ENCODE measurements around the gene SF3A2. TPM values are rescaled to one million over a fixed set of nuclear protein-coding genes. Genes with fewer than 3 reads are reported as not detected.
A peak's percentile ranks its signal among the peaks of the same experiment; 100 is the strongest.

The SF3A2 gene
- total RNA-seq, 8 experiments from 2014 or later, result 13.1 to 72.6 (median 49.9) TPM

- WGBS, 10 experiments, result 50 to 100% (median 97%) methylated on average over 1 to 3 of the region's 30 CpGs; no CpG with 5 or more reads in 4 of the 10 experiments
- H3K27ac ChIP-seq, result no peak overlapping the region
- ATAC-seq (replicated peaks in 6 of 8), result no peak
- no peak overlapping the region for H3K4me3 ChIP-seq
- in situ Hi-C loops (cut with MboI; ENCODE audit: low pct_unique_long_range_greater_than_20kb in 2 of 9, low sequenced_read_pairs in 9 of 9, unreplicated experiment in 9 of 9), result no loop called here
- peaks cover 8 to 10% of the 10 kb centered on the region in 2 donors for H3K4me1 ChIP-seq (replicated peaks in 1 of 2)
Observed at GRCh38 chr19:2232286-2233151, 4.1 kb upstream of the SF3A2 start.

GRCh38 chr19:2233601-2234280 lies 2.9 kb upstream of the SF3A2 start:
- in situ Hi-C loops (cut with MboI; ENCODE audit: low pct_unique_long_range_greater_than_20kb in 2 of 9, low sequenced_read_pairs in 9 of 9, unreplicated experiment in 9 of 9), result no loop called here
- peaks cover 20 to 22% of the 10 kb centered on the region in 2 donors for H3K4me1 ChIP-seq (replicated peaks in 1 of 2)
- no peak for ATAC-seq (replicated peaks in 6 of 8)
- no peak overlapping the region for H3K27ac ChIP-seq
- WGBS, 10 experiments, result 100% methylated on average over 3 to 6 of the region's 25 CpGs; no CpG with 5 or more reads in 6 of the 10 experiments
- H3K4me3 ChIP-seq, result no peak overlapping the region

DNA sequence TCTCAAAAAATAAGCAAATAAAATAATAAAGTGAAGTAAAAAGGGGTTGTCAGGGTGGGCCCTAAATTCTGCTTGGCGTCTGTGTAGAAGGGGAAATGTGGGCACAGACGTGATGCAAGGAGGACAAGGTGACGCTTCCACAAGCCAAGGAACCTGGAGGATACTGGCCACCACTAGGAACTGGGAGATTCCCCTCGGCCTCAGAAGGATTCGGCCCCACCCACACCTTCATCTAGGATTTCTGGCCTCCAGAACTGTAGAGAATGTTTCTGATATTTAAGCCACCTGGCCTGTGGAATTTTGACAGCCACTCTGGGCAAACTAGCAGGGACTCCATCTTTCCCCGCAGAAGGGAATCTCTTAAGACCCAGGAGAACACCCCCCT lies 1.6 kb upstream of the SF3A2 start:
- Histone ChIP-seq H3K27ac (peak overlapping the region in 1 of 2 donors; percentile 90), H3K4me3 (peak overlapping the region; percentile 62 to 94 (median 75)), H3K4me1 (replicated peaks in 1 of 2) (peaks cover 26 to 30% of the 10 kb centered on the region in 2 donors)
- no peak for ATAC-seq (replicated peaks in 6 of 8)
- WGBS, 10 experiments, result 18 to 60% (median 39%) methylated on average over 2 to 5 of the region's 6 CpGs; no CpG with 5 or more reads in 6 of the 10 experiments
- in situ Hi-C loops (cut with MboI; ENCODE audit: low pct_unique_long_range_greater_than_20kb in 2 of 9, low sequenced_read_pairs in 9 of 9, unreplicated experiment in 9 of 9), result no loop called here

DNA sequence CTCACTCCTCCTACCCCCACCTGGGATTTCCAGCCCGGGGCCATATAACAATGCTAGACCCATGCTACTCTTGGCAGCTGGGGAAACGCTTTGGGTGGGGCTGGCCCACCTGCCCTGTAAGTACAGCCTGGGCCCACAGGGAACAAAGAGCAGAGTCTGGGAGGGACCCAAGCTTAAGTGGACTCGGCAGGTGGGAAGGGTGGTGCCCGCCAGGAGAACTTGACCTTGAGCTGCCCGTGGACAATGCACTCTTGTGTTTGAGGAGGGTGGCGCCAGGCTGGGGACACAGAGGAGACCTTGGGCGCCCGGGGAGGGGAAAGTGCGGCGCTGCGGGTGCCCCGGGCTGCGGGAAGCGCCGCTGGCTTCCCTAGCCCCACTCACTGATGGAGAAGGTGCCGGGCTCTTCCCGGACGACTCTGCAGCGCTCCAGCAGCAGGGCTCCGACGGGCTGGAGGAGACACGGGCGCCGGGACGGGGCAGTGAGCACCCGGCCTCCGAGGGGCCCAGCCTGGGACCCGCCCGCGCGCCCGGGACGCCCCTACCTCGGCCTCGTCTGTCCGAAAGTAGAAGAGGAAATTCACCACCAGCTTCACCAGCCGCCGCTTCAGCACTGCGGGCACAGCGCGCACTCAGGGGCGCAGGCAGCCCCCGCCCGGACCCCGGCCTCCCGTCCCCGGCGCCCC lies 1.1 kb upstream of the SF3A2 start:
- H3K4me1 ChIP-seq (replicated peaks in 1 of 2), result peaks cover 31 to 35% of the 10 kb centered on the region in 2 donors
- peak overlapping the region; percentile 62 to 94 (median 75) for H3K4me3 ChIP-seq
- WGBS, 10 experiments, result 0% methylated on average over 2 to 3 of the region's 48 CpGs; no CpG with 5 or more reads in 6 of the 10 experiments
- in situ Hi-C loops (cut with MboI; ENCODE audit: low pct_unique_long_range_greater_than_20kb in 2 of 9, low sequenced_read_pairs in 9 of 9, unreplicated experiment in 9 of 9), result no loop called here
- peak in 7 of 8 experiments; percentile 2 to 12 (median 5) for ATAC-seq (replicated peaks in 6 of 8)
- H3K27ac ChIP-seq, result peak overlapping the region; percentile 90 to 100

DNA sequence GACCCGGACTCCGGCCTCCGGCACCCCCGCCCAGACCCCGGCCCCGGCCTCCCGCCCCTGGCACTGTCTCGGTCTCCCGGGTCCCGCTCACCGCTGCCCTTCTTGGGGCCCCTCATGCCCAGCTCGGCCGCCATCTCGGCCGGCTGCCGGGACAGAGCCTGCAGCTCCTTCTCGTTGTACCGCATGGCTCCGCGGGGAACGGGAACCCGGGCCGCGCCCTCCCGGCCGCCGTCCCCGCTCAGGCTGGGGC lies 635 bp upstream of the SF3A2 start:
- in situ Hi-C loops (cut with MboI; ENCODE audit: low pct_unique_long_range_greater_than_20kb in 2 of 9, low sequenced_read_pairs in 9 of 9, unreplicated experiment in 9 of 9), result no loop called here
- peak in 2 of 8 experiments; percentile 47 to 62 for ATAC-seq (replicated peaks in 6 of 8)
- no CpG with 5 or more reads among the region's 28 CpGs for WGBS, 10 experiments

GRCh38 chr19:2237051-2237868 lies 636 bp downstream of the SF3A2 start:
- 33 to 81% (median 69%) methylated on average over 2 to 19 of the region's 43 CpGs; no CpG with 5 or more reads in 1 of the 10 experiments for WGBS, 10 experiments
- Histone ChIP-seq H3K4me1 (replicated peaks in 1 of 2) (peaks cover 35 to 38% of the 10 kb centered on the region in 2 donors), H3K27ac (peak overlapping the region; percentile 90 to 100), H3K4me3 (peak overlapping the region; percentile 62 to 94 (median 75))
- in situ Hi-C loops (cut with MboI; ENCODE audit: low pct_unique_long_range_greater_than_20kb in 2 of 9, low sequenced_read_pairs in 9 of 9, unreplicated experiment in 9 of 9), result no loop called here
- ATAC-seq (replicated peaks in 6 of 8), result peak in 1 of 8 experiments; percentile 49

More for the DNA sequence above, 635 bp upstream of the SF3A2 start:
- Histone ChIP-seq H3K4me3 (peak overlapping the region; percentile 62 to 94 (median 75)), H3K27ac (peak overlapping the region; percentile 90 to 100), H3K4me1 (replicated peaks in 1 of 2) (peaks cover 35 to 36% of the 10 kb centered on the region in 2 donors)

- Histone ChIP-seq H3K27ac (peak overlapping the region in 1 of 2 donors; percentile 100), H3K4me3 (peak overlapping the region; percentile 62 to 94 (median 75)), H3K4me1 (replicated peaks in 1 of 2) (peaks cover 35 to 38% of the 10 kb centered on the region in 2 donors)
- WGBS, 10 experiments, result 55 to 100% (median 76%) methylated on average over 1 to 6 of the region's 6 CpGs; no CpG with 5 or more reads in 4 of the 10 experiments
- in situ Hi-C loops (cut with MboI; ENCODE audit: low pct_unique_long_range_greater_than_20kb in 2 of 9, low sequenced_read_pairs in 9 of 9, unreplicated experiment in 9 of 9), result no loop called here
- ATAC-seq (replicated peaks in 6 of 8), result no peak
Observed at GRCh38 chr19:2237869-2238153, 1.2 kb downstream of the SF3A2 start.

DNA sequence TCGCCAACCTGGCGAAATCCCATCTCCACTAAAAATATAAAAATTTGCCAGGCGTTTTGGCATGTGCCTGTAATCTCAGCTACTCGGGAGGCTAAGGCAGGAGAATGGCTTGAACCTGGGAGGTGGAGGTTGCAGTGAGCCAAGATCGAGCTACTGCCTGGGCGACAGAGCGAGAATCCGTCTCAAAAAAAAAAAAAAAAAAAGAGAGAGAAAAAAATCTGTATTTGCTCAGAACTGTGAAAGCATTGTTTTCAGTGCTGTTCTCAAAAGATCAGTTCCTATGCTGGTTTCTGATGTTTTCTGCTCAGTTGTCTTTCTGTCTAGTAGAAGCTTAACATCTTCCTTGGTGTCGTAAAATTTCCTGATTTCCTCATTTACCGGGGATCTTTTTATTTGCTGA lies 2.5 kb downstream of the SF3A2 start:
- 20 to 68% (median 46%) methylated on average over 2 to 10 of the region's 10 CpGs for WGBS, 10 experiments
- Histone ChIP-seq H3K27ac (no peak overlapping the region), H3K4me3 (peak overlapping the region; percentile 36 to 89 (median 62)), H3K4me1 (replicated peaks in 1 of 2) (peaks cover 35 to 38% of the 10 kb centered on the region in 2 donors)
- in situ Hi-C loops (cut with MboI; ENCODE audit: low pct_unique_long_range_greater_than_20kb in 2 of 9, low sequenced_read_pairs in 9 of 9, unreplicated experiment in 9 of 9), result no loop called here
- no peak for ATAC-seq (replicated peaks in 6 of 8)

GRCh38 chr19:2239771-2240770 lies 3.4 kb downstream of the SF3A2 start:
- Histone ChIP-seq H3K27ac (no peak overlapping the region), H3K4me3 (peak overlapping the region; percentile 36 to 89 (median 62)), H3K4me1 (replicated peaks in 1 of 2) (peaks cover 31 to 32% of the 10 kb centered on the region in 2 donors)
- in situ Hi-C loops (cut with MboI; ENCODE audit: low pct_unique_long_range_greater_than_20kb in 2 of 9, low sequenced_read_pairs in 9 of 9, unreplicated experiment in 9 of 9), result no loop called here
- 0 to 51% (median 12%) methylated on average over 1 to 17 of the region's 34 CpGs for WGBS, 10 experiments
- no peak for ATAC-seq (replicated peaks in 6 of 8)

DNA sequence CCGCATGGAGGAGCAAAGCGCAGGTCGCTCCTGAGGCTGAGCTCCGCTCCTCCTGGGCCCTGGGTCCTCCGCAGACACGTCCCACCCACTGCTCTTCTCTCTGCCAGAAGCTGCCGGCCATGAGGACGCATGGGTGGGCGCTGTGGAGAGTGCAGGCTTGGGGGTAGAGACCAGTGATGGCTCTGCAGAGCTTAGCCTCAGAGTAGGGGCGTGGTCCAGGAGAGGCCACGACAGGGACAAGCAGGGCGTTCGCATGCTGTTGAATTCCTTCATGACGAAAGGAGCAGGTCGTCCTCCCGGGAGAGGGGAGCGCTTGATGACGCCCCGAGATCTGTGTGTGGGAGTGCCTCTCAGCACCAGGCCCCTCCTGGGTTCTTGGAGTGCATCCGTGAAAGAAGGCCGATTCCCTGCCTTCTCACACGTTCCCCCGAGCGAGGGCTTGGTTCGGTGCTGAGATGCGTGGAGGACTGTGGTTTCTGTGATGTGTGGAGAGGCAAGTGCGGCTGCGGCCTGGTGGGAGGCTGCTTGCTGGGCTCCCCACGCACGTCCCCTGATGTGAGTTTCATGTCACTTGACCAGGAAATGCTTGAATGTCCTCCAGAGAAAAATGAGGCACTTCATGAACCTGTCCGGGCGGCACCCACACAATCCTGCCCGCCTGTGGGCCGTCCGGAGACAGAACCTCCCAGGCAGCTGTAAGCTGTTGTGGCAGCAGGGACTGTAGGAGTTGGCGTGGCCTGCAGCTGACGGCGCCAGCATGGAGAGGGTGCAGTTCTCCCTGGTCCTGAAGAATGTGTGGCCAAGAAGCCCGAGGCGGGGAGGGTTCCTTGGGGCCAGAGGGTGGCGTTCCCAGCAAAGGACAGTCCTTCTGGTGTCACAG lies 4.5 kb downstream of the SF3A2 start:
- WGBS, 10 experiments, result 19 to 100% (median 82%) methylated on average over 1 to 14 of the region's 41 CpGs; no CpG with 5 or more reads in 1 of the 10 experiments
- H3K27ac ChIP-seq, result no peak overlapping the region
- peak in 1 of 8 experiments; percentile 7 for ATAC-seq (replicated peaks in 6 of 8)
- no peak overlapping the region for H3K4me3 ChIP-seq
- peaks cover 30 to 31% of the 10 kb centered on the region in 2 donors for H3K4me1 ChIP-seq (replicated peaks in 1 of 2)
- in situ Hi-C loops (cut with MboI; ENCODE audit: low pct_unique_long_range_greater_than_20kb in 2 of 9, low sequenced_read_pairs in 9 of 9, unreplicated experiment in 9 of 9), result no loop called here

DNA sequence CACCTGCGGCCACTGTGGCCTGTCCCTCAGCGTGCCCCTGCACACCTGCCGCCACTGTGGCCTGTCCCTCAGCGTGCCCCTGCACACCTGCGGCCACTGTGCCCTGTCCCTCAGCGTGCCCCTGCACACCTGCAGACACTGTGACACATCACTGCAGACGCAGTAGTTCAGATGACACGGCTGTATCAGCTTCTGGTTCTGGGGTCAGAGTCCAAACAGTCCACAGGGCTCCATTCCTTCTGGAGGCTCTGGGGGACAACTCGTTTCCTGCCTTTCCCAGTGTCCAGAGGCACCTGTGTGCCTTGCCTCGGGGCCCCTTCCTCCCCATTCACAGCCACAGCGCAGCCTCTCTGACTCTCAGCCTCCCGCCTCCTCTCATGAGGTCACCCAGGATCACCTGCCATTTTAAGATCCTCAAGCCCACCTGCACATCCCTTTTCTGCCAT lies 5.5 kb downstream of the SF3A2 start:
- no peak overlapping the region for H3K4me3 ChIP-seq
- in situ Hi-C loops (cut with MboI; ENCODE audit: low pct_unique_long_range_greater_than_20kb in 2 of 9, low sequenced_read_pairs in 9 of 9, unreplicated experiment in 9 of 9), result no loop called here
- H3K27ac ChIP-seq, result no peak overlapping the region
- H3K4me1 ChIP-seq (replicated peaks in 1 of 2), result peaks cover 30 to 31% of the 10 kb centered on the region in 2 donors
- 80 to 100% (median 95%) methylated on average over 1 to 2 of the region's 12 CpGs; no CpG with 5 or more reads in 6 of the 10 experiments for WGBS, 10 experiments
- no peak for ATAC-seq (replicated peaks in 6 of 8)
